Right lobe of liver (tissue), 6 donors: ENCODE data around the gene ACOT11. TPM values are rescaled to one million over a fixed set of nuclear protein-coding genes. Genes with fewer than 3 reads are reported as not detected.

Experiments used
- ATAC-seq, 4 donors: fragments of 200-7000 bp; cut with Tn5 transposase; one replicate each; pipeline ENCODE4 v1.9.1; 2020; ENCODE audit warnings: mild to moderate bottlenecking in 4 of 4, moderate library complexity in 4 of 4
- DNase-seq, 3 donors: peaks; one replicate each; pipeline ENCODE4 v3.0.0-alpha.2; 2020
- H3K27ac ChIP-seq, 3 donors: fragments of 200-600 bp; one replicate each; pipeline ENCODE4 v1.8.0; 2022
- H3K27me3 ChIP-seq, 2 donors: fragments of 200-600 bp; one replicate each; pipeline ENCODE4 v1.8.0; 2022
- H3K36me3 ChIP-seq, 4 donors: fragments of 200-600 bp; sonication (generic) in 1 of 4; one replicate each; pipeline versions ENCODE4 v1.5.1 to v1.8.0; 2017 to 2022; ENCODE audit warnings: control low read depth in 1 of 4
- H3K4me1 ChIP-seq, 4 donors: fragments of 200-600 bp; sonication (generic) in 1 of 4; one replicate each; pipeline versions ENCODE4 v1.5.1 to v1.8.0; 2017 to 2022; ENCODE audit warnings: control low read depth in 1 of 4
- H3K4me3 ChIP-seq, 3 donors: fragments of 200-600 bp; one replicate each; pipeline ENCODE4 v1.8.0; 2022
- H3K9me3 ChIP-seq, 4 donors: fragments of 200-600 bp; sonication (generic) in 1 of 4; one replicate each; pipeline versions ENCODE4 v1.5.1 to v1.8.0; 2017 to 2022; ENCODE audit warnings: control low read depth in 1 of 4
- POLR2A ChIP-seq: fragments of 450-650 bp; IDR thresholded peaks from one replicate; pipeline ENCODE4 v1.6.1; 2017; ENCODE audit warnings: antibody characterized with exemption, mild to moderate bottlenecking
- WGBS: methylation state at CpG from one replicate; pipeline ENCODE4 v1.1.6; 2018; ENCODE audit warnings: low coverage, low lambda C conversion rate; ENCODE audit not compliant: insufficient coverage; ENCODE audit errors: missing lambda C conversion rate; 5-methylcytosine and 5-hydroxymethylcytosine counted together
- intact Hi-C, 2 donors: fragments of 100-400 bp; cut with DNase I; formaldehyde crosslinking; loops; one replicate each; pipeline versions ENCODE4 v1.11.2 to v1.14.1; 2022
- total RNA-seq, 6 experiments: library from RNA; depleted of rRNA in 2 of 6; stranded (reverse); fragments of >200 nt in 2 of 6; fragmentation: NEBNext Ultra II Directional in 3 of 6; extraction: Animal tissue kit (Norgen Biotek cat#: 25700) in 3 of 6; gene quantifications; one replicate each; pipeline versions ENCODE4 v1.1.0 to v1.2.4, GENCODE V29; 2016 to 2023
- TF ChIP-seq, protein P1 (sequence below), 4 donors: fragments of 200-600 bp in 3 of 4; fragments of 450-650 bp in 1 of 4; IDR thresholded peaks; one replicate each; pipeline versions ENCODE4 v1.5.1 to v1.8.0; 2016 to 2022; ENCODE audit warnings: antibody characterized with exemption in 4 of 4, mild to moderate bottlenecking in 2 of 4
- donor health status: DM: no; HTN: yes; CAD: no.
- donor health status: DM: no; HTN: no; CAD: no.
- donor health status: DM: no; HTN: no; CAD: no.
- donor health status: DM: no; HTN: yes; CAD: no.
- donor health status: DM: no; HTN: yes; CAD: no.

ACOT11 gene
- total RNA-seq, 6 experiments from 2014 or later: 0.50 to 1.3 (median 0.84) TPM

DNA sequence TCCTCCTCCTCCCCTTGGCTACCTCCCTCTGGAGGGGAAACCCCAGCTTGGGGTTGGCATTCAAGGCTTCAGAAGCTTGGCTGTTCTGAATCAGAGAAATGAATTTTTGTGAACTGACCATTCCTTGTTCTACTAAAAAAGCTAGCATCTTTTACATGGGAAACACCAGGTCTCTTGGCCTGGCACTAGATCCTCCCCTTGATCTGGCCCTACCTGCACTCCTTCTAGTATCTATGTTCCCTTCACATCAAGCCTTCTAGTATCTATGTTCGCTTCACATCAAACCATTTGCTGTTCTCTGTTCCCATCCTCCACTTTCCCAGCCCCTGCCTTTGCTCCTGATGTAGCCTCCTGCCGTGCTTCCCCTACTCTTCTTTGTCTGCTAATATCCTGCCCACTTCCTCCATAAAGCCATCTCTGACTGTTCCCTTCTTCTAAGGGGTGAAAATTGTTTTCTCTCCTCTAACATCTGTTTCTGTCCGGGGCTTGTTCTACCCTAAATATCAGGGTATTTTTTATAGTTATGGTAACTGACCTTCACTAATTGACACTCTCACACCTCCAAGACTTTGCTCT is 49.5 kb downstream of the ACOT11 start:
- intact Hi-C loops: no loop called here
- no peak overlapping the region for H3K27ac ChIP-seq
- no peaks in the 10 kb centered on the region for H3K27me3 ChIP-seq
- no peak for ATAC-seq
- DNase-seq: no peak
- H3K4me1 ChIP-seq: no peaks in the 10 kb centered on the region
- H3K4me3 ChIP-seq: no peak overlapping the region
- H3K36me3 ChIP-seq: no peaks in the 10 kb centered on the region
- TF ChIP-seq, protein P1, sequence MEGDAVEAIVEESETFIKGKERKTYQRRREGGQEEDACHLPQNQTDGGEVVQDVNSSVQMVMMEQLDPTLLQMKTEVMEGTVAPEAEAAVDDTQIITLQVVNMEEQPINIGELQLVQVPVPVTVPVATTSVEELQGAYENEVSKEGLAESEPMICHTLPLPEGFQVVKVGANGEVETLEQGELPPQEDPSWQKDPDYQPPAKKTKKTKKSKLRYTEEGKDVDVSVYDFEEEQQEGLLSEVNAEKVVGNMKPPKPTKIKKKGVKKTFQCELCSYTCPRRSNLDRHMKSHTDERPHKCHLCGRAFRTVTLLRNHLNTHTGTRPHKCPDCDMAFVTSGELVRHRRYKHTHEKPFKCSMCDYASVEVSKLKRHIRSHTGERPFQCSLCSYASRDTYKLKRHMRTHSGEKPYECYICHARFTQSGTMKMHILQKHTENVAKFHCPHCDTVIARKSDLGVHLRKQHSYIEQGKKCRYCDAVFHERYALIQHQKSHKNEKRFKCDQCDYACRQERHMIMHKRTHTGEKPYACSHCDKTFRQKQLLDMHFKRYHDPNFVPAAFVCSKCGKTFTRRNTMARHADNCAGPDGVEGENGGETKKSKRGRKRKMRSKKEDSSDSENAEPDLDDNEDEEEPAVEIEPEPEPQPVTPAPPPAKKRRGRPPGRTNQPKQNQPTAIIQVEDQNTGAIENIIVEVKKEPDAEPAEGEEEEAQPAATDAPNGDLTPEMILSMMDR (IDR thresholded peaks at IDR 0.05): no peak
- TF ChIP-seq POLR2A: no peak
- H3K9me3 ChIP-seq: no peaks in the 10 kb centered on the region
- WGBS: 67% methylated on average over 3 of the region's 3 CpGs

DNA sequence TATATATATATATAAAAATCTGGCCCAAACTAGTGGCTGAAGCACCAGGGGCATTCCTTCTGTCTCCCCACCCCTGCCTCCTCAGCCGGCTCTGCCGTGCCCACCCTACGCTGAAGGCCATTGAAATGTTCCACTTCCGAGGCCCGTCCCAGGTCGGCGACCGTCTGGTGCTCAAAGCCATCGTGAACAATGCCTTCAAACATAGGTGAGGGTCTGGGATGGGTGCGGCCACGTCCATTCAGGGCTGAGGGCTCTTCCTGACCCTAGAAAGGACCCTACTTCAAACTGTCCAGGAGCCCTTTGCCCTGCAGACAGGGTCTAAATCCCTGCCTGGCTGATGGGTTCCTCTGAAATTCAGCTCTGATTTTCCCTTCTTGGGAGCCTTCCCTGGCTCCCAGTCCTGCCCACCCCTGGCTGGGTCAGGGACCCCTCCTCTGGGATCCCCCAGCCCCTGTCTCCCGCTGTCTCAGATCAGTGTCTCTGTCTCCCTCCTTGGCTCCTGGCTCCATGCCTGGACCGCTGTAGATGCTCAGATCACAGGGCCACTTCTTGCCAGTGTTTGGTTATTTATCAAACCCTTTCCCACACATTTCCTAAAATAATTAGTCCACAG is 51.3 kb downstream of the ACOT11 start:
- Histone ChIP-seq H3K9me3 (no peaks in the 10 kb centered on the region), H3K4me1 (no peaks in the 10 kb centered on the region), H3K27me3 (no peaks in the 10 kb centered on the region), H3K27ac (no peak overlapping the region), H3K36me3 (no peaks in the 10 kb centered on the region), H3K4me3 (no peak overlapping the region)
- WGBS: 51% methylated on average over 4 of the region's 13 CpGs
- intact Hi-C loops: no loop called here
- ATAC-seq: no peak
- DNase-seq: no peak
- TF ChIP-seq, protein P1 (IDR thresholded peaks at IDR 0.05): no peak
- TF ChIP-seq POLR2A: no peak

DNA sequence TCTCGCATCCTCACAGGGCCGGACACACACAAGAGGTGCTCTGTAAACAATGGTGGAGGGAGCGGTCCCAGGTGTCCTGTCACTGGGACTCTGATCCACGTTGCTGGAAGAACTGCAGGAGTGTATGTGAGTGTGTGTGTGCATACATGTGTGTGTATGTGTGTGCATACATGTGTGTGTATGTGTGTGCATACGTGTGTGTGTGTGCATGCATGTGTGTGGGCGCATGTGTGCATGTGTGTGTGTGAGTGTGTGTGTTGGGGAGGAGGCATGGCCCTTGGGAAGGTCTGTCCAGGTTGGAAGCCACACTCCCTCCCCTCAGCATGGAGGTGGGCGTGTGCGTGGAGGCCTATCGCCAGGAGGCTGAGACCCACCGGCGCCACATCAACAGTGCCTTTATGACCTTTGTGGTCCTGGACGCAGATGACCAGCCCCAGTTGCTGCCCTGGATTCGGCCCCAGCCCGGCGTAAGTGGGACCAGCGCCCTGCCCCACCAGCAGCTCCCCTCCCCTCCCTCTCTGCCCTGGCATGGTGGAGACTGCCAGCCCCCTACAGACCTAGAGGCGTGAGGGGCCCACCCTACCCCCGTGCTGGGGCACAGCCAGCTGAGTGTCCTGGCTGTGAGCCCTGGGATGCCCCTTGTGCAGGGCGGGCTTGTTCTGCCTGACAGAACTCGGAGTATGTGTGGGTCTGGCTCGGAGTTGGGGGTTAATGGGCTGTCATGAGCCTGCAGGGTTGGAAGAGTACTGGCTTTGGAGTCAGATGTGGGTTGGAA is 53.1 kb downstream of the ACOT11 start:
- H3K9me3 ChIP-seq: no peaks in the 10 kb centered on the region
- no peak for TF ChIP-seq POLR2A
- TF ChIP-seq, protein P1 (IDR thresholded peaks at IDR 0.05): no peak
- no peaks in the 10 kb centered on the region for H3K36me3 ChIP-seq
- no peak for DNase-seq
- H3K27me3 ChIP-seq: no peaks in the 10 kb centered on the region
- no peaks in the 10 kb centered on the region for H3K4me1 ChIP-seq
- intact Hi-C loops: no loop called here
- no peak for ATAC-seq
- H3K27ac ChIP-seq: no peak overlapping the region
- 93% methylated on average over 3 of the region's 21 CpGs for WGBS
- H3K4me3 ChIP-seq: no peak overlapping the region

DNA sequence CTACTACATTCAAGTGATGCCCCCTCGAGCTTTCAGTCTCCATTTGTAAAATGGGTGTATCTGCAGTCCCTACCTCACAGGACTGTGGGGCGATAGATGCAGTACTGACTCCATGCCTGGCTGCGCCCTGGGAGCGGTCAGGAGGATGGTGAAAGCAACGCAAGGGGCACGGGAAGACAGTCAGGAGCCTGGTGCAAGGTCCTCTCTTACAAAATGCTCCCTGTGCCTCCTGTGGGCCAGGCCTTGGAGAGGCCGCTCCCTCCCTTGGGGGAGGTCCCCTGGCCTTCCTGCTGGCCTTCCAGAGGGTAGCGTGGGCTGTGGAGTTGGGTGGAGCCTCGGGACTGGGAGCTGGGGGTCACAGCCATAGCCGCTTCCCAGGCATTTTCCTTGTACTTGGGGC is 53.7 kb downstream of the ACOT11 start:
- H3K27me3 ChIP-seq: no peaks in the 10 kb centered on the region
- TF ChIP-seq, protein P1 (IDR thresholded peaks at IDR 0.05): no peak
- no peak for TF ChIP-seq POLR2A
- intact Hi-C loops: no loop called here
- ATAC-seq (no peak), DNase-seq (no peak)
- no peak overlapping the region for H3K27ac ChIP-seq
- H3K9me3 ChIP-seq: no peaks in the 10 kb centered on the region
- 39% methylated on average over 4 of the region's 10 CpGs for WGBS
- no peak overlapping the region for H3K4me3 ChIP-seq
- no peaks in the 10 kb centered on the region for H3K36me3 ChIP-seq
- H3K4me1 ChIP-seq: no peaks in the 10 kb centered on the region
